Measurements from ENCODE around the gene TBC1D12.

TBC1D12 gene

DNA sequence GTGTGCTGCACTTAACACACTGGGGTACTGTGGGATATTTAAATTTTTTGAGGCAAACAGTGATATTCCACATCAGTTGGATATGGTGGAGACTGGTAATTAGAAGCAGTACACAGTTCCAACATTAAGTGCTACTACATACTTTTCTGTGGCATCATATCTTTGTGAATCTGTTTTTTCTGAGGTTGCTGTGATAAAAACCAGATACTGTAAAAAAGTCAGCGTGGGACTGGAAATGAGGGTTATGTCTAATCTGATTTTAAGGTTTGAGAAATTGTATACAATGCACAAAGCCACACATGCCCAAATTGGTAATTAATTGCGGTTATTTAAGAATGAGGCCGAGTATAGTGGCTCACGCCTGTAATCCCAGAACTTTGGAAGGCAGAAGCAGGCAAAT lies 41.2 kb downstream of the TBC1D12 start:
- DNase-seq (ENCODE audit: low read depth) = no peak
- no peak overlapping the region for H3K4me3 ChIP-seq (ENCODE audit: low read depth, low read length)
- TF ChIP-seq, protein P1, sequence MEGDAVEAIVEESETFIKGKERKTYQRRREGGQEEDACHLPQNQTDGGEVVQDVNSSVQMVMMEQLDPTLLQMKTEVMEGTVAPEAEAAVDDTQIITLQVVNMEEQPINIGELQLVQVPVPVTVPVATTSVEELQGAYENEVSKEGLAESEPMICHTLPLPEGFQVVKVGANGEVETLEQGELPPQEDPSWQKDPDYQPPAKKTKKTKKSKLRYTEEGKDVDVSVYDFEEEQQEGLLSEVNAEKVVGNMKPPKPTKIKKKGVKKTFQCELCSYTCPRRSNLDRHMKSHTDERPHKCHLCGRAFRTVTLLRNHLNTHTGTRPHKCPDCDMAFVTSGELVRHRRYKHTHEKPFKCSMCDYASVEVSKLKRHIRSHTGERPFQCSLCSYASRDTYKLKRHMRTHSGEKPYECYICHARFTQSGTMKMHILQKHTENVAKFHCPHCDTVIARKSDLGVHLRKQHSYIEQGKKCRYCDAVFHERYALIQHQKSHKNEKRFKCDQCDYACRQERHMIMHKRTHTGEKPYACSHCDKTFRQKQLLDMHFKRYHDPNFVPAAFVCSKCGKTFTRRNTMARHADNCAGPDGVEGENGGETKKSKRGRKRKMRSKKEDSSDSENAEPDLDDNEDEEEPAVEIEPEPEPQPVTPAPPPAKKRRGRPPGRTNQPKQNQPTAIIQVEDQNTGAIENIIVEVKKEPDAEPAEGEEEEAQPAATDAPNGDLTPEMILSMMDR (IDR thresholded peaks at IDR 0.05; ENCODE audit: low read depth, low read length, missing control alignments) = no peak

DNA sequence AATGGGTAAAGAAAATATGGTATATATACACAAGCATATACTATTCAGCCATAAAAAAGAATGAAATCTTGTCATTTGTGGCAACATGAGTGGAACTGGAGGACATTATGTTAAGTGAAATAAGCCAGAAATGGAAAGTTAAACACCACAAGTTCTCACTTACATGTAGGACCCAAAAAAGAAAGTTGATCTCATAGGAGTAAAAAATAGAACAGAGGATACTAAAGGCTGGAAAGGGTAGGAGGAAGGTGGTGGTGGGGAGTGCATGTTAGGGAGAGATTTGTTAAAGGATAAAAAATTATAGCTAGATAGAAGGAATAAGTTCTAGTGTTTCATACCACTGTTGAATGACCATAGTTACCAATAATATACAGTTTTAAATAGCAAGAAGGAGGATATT lies 48.4 kb downstream of the TBC1D12 start:
- TF ChIP-seq, protein P1 (IDR thresholded peaks at IDR 0.05; ENCODE audit: low read depth, low read length, missing control alignments) = no peak
- no peak overlapping the region for H3K4me3 ChIP-seq (ENCODE audit: low read depth, low read length)
- DNase-seq (ENCODE audit: low read depth) = no peak

DNA sequence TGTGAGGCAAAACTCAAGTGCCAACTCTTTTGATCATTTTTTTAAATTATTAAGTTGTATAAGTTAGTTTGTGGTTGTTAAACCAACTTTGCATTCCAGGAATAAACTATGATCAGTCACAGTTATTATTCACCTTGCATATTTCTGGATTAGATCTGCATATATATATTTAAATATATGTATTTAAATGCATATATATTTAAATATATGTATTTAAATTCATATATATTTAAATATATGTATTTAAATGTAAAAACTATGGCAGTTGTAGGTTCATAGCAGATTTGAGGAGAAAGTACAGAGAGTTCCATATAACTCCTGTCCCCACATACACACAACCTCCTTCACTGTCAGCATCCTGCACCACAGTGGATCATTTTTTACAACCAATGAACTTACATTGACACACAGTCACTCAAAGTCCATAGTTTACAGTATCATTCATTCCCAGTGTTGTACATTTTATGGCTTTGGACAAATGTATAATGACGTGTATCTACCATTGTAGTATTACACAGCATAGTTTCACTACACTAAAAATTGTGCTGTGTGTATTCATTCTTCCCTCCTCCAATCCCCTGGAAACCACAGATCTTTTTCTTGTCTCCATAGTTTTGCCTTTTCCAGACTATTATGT lies 49.7 kb downstream of the TBC1D12 start:
- DNase-seq (ENCODE audit: low read depth) = no peak

DNA sequence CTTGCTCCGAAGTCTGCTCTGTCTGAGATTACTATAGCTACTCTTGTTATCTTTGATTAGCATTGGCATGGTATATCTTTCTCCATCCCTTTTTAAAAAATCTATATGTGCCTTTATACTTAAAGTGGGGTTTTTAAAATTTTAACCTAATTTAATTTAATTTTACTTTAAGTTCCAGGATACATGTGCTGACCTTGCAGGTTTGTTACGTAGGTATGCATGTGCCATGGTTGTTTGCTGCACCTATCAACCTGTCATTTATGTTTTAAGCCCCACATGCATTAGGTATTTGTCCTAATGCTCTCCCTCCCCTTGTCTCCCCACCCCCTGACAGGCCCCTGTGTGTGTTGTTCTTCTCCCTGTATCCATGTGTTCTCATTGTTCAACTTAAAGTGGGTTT lies 54.6 kb downstream of the TBC1D12 start:
- H3K4me3 ChIP-seq (ENCODE audit: low read depth, low read length) = no peak overlapping the region
- TF ChIP-seq, protein P1 (IDR thresholded peaks at IDR 0.05; ENCODE audit: low read depth, low read length, missing control alignments) = no peak
- DNase-seq (ENCODE audit: low read depth) = no peak

More for the DNA sequence above, 49.7 kb downstream of the TBC1D12 start:
- TF ChIP-seq, protein P1 (IDR thresholded peaks at IDR 0.05; ENCODE audit: low read depth, low read length, missing control alignments) = no peak
- no peak overlapping the region for H3K4me3 ChIP-seq (ENCODE audit: low read depth, low read length)

DNA sequence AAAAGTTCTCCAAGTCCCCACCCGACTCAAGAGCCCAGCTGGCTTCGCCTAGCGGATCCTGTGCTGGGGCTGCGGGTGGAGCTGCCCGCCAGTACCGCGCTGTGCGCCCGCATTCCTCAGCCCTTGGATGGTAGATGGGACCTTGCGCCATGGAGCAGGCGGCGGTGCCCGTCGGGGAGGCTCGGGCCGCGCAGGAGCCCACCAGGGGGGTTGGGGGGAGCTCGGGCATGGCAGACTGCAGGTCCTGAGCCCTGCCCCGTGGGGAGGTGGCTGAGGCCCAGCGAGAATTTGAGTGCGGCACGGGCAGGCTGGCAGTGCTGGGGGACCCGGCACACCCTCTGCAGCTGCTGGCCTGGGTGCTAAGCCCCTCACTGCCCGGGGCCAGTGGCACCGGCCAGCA lies 57.0 kb downstream of the TBC1D12 start:
- TF ChIP-seq, protein P1 (IDR thresholded peaks at IDR 0.05; ENCODE audit: low read depth, low read length, missing control alignments) = no peak
- H3K4me3 ChIP-seq (ENCODE audit: low read depth, low read length) = no peak overlapping the region
- DNase-seq (ENCODE audit: low read depth) = no peak

DNA sequence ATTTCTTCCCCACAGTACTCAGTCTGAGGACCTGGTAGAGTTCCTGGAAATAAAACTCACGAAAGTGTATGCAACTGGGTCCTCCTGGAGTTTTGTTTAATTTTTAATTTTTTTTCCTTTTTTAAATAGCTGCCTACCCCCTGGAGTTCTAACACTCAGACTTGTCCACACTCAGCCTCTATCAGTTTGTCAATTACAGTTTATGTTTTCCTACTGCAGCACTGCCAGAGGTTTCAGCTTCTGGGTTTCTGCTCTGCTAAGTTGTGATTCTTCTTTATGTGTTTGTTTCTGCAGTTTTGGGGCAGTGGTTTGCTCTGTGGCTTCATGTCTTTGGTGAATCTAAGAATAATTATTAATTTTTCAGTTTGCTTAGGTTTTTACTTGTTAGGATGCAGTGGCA lies 59.2 kb downstream of the TBC1D12 start:
- no peak for DNase-seq (ENCODE audit: low read depth)
- H3K4me3 ChIP-seq (ENCODE audit: low read depth, low read length) = no peak overlapping the region
- TF ChIP-seq, protein P1 (IDR thresholded peaks at IDR 0.05; ENCODE audit: low read depth, low read length, missing control alignments) = no peak

DNA sequence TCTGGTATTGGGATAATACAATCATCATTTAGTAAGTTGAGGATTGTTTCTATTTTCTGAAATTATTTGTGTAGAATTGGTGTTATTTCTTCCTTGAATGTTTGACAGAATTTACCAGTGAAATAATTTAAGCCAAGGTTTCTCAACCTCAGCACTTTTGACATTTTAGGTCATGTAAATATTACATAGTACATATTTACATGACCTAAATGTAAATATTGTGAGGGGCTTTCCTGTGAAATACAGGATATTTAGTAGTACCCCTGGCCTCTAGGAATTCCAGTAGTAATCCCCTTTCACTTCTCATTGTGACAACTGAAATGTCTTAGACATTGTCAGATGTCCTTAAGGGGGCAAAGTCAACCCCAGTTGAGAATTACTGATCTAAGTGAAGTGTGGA lies 59.8 kb downstream of the TBC1D12 start:
- no peak overlapping the region for H3K4me3 ChIP-seq (ENCODE audit: low read depth, low read length)
- TF ChIP-seq, protein P1 (IDR thresholded peaks at IDR 0.05; ENCODE audit: low read depth, low read length, missing control alignments) = no peak
- DNase-seq (ENCODE audit: low read depth) = no peak
